ENCODE data around the gene UBE2J1. TPM values are rescaled to one million over a fixed set of nuclear protein-coding genes. Genes with fewer than 3 reads are reported as not detected.

Gene UBE2J1
- total RNA-seq, 6 donors from 2014 or later = 16.5 to 55.5 (median 37.4) TPM

DNA sequence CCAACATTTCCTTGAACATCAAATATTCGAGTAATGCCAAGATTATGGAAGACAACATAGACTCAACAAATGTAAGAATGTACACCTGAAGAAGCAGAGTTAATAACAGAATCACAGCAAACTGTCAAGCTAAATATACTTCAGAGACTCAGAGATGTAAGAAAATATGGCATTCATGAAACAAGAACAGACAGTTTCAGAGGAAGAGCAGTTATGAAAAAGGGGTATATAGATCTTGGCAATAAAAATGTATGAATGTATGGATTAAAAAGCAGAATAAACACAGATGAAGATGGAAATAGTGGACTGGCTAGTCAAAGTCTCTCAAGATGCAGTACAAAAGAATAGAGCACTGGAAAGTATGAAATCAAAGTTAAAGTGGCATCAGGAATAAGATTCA lies 41.1 kb upstream of the UBE2J1 start:
- H3K4me1 ChIP-seq = no peaks in the 10 kb centered on the region
- H3K27ac ChIP-seq = no peak overlapping the region
- ATAC-seq (ENCODE audit: low FRiP score in 2 of 2) = no peak
- H3K9me3 ChIP-seq = no peaks in the 10 kb centered on the region
- no peaks in the 10 kb centered on the region for H3K36me3 ChIP-seq
- H3K4me3 ChIP-seq = no peak overlapping the region
- WGBS, 2 donors = 90 to 95% methylated on average over 1 of the region's 1 CpG
- no peak for DNase-seq
- H3K27me3 ChIP-seq = no peaks in the 10 kb centered on the region
- TF ChIP-seq, protein P1, sequence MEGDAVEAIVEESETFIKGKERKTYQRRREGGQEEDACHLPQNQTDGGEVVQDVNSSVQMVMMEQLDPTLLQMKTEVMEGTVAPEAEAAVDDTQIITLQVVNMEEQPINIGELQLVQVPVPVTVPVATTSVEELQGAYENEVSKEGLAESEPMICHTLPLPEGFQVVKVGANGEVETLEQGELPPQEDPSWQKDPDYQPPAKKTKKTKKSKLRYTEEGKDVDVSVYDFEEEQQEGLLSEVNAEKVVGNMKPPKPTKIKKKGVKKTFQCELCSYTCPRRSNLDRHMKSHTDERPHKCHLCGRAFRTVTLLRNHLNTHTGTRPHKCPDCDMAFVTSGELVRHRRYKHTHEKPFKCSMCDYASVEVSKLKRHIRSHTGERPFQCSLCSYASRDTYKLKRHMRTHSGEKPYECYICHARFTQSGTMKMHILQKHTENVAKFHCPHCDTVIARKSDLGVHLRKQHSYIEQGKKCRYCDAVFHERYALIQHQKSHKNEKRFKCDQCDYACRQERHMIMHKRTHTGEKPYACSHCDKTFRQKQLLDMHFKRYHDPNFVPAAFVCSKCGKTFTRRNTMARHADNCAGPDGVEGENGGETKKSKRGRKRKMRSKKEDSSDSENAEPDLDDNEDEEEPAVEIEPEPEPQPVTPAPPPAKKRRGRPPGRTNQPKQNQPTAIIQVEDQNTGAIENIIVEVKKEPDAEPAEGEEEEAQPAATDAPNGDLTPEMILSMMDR (IDR thresholded peaks at IDR 0.05) = no peak
- no peak for TF ChIP-seq EP300 (IDR thresholded peaks at IDR 0.05)
- TF ChIP-seq POLR2AphosphoS5 (IDR thresholded peaks at IDR 0.05) = no peak
- TF ChIP-seq POLR2A (IDR thresholded peaks at IDR 0.05) = no peak

DNA sequence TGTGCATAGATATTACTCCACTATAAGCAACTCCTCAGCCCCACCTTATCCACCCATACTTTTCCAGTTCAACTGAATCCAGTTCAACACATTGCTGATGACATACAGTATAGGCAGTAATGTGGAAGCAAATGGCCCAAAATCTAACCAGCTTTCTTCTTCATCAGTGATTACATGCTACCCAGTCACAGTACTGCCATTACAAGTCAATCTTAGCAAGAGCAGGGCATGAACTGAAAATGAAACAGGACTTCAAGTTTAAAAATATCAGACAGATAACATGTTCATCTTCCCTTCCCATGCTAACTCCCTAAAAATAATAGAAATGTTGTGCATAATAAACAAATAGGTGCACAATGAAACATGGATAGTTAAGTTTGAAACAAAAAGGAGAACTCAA lies 40.3 kb upstream of the UBE2J1 start:
- H3K4me3 ChIP-seq = no peak overlapping the region
- no peaks in the 10 kb centered on the region for H3K9me3 ChIP-seq
- H3K36me3 ChIP-seq = no peaks in the 10 kb centered on the region
- no peaks in the 10 kb centered on the region for H3K27me3 ChIP-seq
- DNase-seq (no peak), ATAC-seq (ENCODE audit: low FRiP score in 2 of 2) (no peak)
- no peak overlapping the region for H3K27ac ChIP-seq
- TF ChIP-seq, protein P1 (IDR thresholded peaks at IDR 0.05) = no peak
- TF ChIP-seq EP300 (IDR thresholded peaks at IDR 0.05) = no peak
- no peak for TF ChIP-seq POLR2AphosphoS5 (IDR thresholded peaks at IDR 0.05)
- TF ChIP-seq POLR2A (IDR thresholded peaks at IDR 0.05) = no peak
- no peaks in the 10 kb centered on the region for H3K4me1 ChIP-seq

DNA sequence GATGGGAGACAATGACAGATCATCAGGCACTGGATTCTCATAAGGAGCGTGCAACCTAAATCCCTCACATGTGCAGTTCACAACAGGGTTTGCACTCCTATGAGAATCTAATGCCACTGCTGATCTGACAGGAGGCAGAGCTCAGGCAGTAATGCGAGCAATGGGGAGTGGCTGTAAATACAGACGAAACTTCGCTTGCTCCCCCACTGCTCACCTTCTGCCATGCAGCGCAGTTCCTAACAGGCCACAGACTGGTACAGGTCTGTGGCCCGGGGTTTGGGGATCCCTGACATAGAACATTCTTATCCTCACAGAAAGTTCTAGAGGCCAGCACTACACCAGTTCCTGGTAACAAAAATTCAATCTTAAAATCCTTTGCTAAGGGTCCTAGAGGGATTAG lies 36.3 kb upstream of the UBE2J1 start:
- ATAC-seq (ENCODE audit: low FRiP score in 2 of 2) (no peak), DNase-seq (no peak)
- no peaks in the 10 kb centered on the region for H3K4me1 ChIP-seq
- no peaks in the 10 kb centered on the region for H3K36me3 ChIP-seq
- TF ChIP-seq POLR2AphosphoS5 (IDR thresholded peaks at IDR 0.05) = no peak
- no peak for TF ChIP-seq POLR2A (IDR thresholded peaks at IDR 0.05)
- TF ChIP-seq EP300 (IDR thresholded peaks at IDR 0.05) = no peak
- TF ChIP-seq, protein P1 (IDR thresholded peaks at IDR 0.05) = no peak
- H3K27ac ChIP-seq = no peak overlapping the region
- H3K9me3 ChIP-seq = no peaks in the 10 kb centered on the region
- WGBS, 2 donors = 95 to 97% methylated on average over 5 to 6 of the region's 6 CpGs
- no peaks in the 10 kb centered on the region for H3K27me3 ChIP-seq
- no peak overlapping the region for H3K4me3 ChIP-seq

DNA sequence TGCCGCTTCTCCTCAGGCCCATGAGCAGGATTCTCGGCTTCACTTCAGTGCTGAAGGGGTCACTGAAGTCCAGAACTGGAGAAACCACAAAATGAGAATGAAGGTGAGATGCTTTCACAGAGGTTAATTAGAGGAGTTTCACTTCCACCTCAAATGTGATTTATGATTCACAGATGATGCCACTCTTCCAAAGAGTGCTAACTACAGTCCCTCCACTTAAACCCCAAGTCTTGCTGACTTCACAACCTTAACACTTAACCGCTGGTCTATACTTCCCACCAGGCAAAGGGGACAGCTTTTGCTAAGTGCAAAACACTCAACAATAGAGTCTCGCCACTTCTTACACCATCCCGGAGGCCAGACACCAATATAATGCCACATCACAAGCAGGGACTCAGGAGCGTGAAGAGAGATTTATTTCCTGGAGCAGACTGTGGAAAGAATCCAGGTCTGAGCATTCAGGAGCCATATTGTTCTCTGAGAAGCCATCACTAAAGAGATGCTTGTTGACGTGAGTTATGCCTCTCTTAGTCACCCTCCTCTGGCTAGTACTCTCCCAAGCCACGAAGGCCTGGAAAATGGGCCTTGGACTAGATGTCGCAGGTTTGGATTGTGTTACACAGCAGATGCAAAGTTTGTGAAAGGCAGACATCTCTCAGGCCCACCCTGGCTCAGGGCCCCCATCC lies 35.1 kb upstream of the UBE2J1 start:
- H3K27ac ChIP-seq = no peak overlapping the region
- no peak for ATAC-seq (ENCODE audit: low FRiP score in 2 of 2)
- H3K4me1 ChIP-seq = no peaks in the 10 kb centered on the region
- H3K36me3 ChIP-seq = no peaks in the 10 kb centered on the region
- TF ChIP-seq EP300 (IDR thresholded peaks at IDR 0.05) = no peak
- no peak for TF ChIP-seq POLR2AphosphoS5 (IDR thresholded peaks at IDR 0.05)
- no peak for TF ChIP-seq POLR2A (IDR thresholded peaks at IDR 0.05)
- TF ChIP-seq, protein P1 (IDR thresholded peaks at IDR 0.05) = no peak
- no peak for DNase-seq
- H3K27me3 ChIP-seq = no peaks in the 10 kb centered on the region
- no peaks in the 10 kb centered on the region for H3K9me3 ChIP-seq
- 91 to 96% methylated on average over 9 of the region's 9 CpGs for WGBS, 2 donors
- H3K4me3 ChIP-seq = no peak overlapping the region

DNA sequence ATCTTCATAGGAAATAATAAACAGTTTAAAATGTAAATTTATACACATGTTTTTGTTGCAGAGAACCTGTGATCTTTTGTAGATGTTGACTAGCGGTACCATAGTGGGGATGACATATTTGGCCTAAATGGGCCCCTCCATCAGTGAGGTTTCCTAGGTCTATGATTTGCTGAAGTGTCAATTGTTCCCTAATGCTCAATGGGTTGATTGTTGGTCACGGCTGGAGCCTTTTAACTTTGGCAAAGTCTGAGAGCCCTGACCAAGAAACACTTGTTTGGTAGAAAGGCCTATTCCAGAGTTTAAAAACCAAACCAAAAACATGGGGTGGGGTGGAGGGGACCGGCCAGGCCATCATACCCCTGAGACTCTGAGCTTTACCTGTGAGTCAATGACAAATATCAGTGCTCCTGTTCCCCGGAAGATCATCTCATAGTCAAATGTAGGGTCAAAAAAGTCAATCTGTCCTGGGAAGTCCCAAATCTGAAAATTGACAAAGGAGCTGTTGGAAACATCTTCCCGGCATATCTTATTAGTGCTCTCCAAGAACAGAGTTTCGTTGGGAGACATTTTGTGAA lies 34.5 kb upstream of the UBE2J1 start:
- DNase-seq (no peak), ATAC-seq (ENCODE audit: low FRiP score in 2 of 2) (no peak)
- 89 to 95% methylated on average over 6 of the region's 6 CpGs for WGBS, 2 donors
- Histone ChIP-seq H3K27me3 (no peaks in the 10 kb centered on the region), H3K27ac (no peak overlapping the region), H3K4me3 (no peak overlapping the region), H3K4me1 (no peaks in the 10 kb centered on the region), H3K36me3 (no peaks in the 10 kb centered on the region), H3K9me3 (no peaks in the 10 kb centered on the region)
- TF ChIP-seq POLR2AphosphoS5 (IDR thresholded peaks at IDR 0.05) (no peak), POLR2A (IDR thresholded peaks at IDR 0.05) (no peak), EP300 (IDR thresholded peaks at IDR 0.05) (no peak)
- TF ChIP-seq, protein P1 (IDR thresholded peaks at IDR 0.05) = no peak

Data from upper lobe of left lung (tissue), 6 donors.